Subcutaneous abdominal adipose tissue (tissue), 5 donors: ENCODE results near the gene MRPL19.
"Not testable (repeated sequence)": the region's sequence is repeated elsewhere in the genome, so short reads cannot be mapped to it uniquely, and the experiment has no call there.

ENCODE experiments used
- H3K27ac ChIP-seq: one replicate; pipeline ENCODE4 v1.7.0; 2013; ENCODE audit warnings: low read depth, mild to moderate bottlenecking, inconsistent platforms, low read length, moderate library complexity
- H3K27me3 ChIP-seq, 5 donors: one replicate each; pipeline ENCODE4 v1.7.0; 2013; ENCODE audit warnings: low read length in 5 of 5, inconsistent platforms in 1 of 5; ENCODE audit not compliant: control insufficient read depth in 5 of 5, insufficient read depth in 4 of 5
- H3K36me3 ChIP-seq, 5 donors: one replicate each; pipeline ENCODE4 v1.7.0; 2013; ENCODE audit warnings: low read length in 5 of 5; ENCODE audit not compliant: control insufficient read depth in 5 of 5, insufficient read depth in 5 of 5
- H3K4me1 ChIP-seq, 5 donors: one replicate each; pipeline ENCODE4 v1.7.0; 2013; ENCODE audit warnings: low read length in 5 of 5, mild to moderate bottlenecking in 3 of 5, moderate library complexity in 1 of 5; ENCODE audit not compliant: control insufficient read depth in 5 of 5, insufficient read depth in 5 of 5
- H3K4me3 ChIP-seq, 5 donors: one replicate each; pipeline ENCODE4 v1.7.0; 2013; ENCODE audit warnings: low read length in 5 of 5, low read depth in 1 of 5
- H3K9ac ChIP-seq, 5 donors: one replicate each; pipeline ENCODE4 v1.7.0; 2013; ENCODE audit warnings: low read length in 5 of 5, mild to moderate bottlenecking in 4 of 5, moderate library complexity in 3 of 5
- H3K9me3 ChIP-seq, 5 donors: one replicate each; pipeline ENCODE4 v1.7.0; 2013; ENCODE audit warnings: low read length in 5 of 5; ENCODE audit not compliant: control insufficient read depth in 5 of 5
- donor health status: healthy.
- donor health status: healthy.
- donor health status: healthy.
- donor health status: healthy.
- donor health status: healthy.

Gene MRPL19

GRCh38 chr2:75711590-75711989 lies 65.0 kb downstream of the MRPL19 start:
- not testable (repeated sequence) for H3K27me3 ChIP-seq, H3K9me3 ChIP-seq, H3K27ac ChIP-seq, H3K9ac ChIP-seq, H3K36me3 ChIP-seq
- Histone ChIP-seq H3K4me3 (peak overlapping the region in 1 of 5 donors; percentile 78), H3K4me1 (peaks cover 0 to 27% (median 22%) of the 10 kb centered on the region in 5 donors)

GRCh38 chr2:75716406-75716805 lies 69.8 kb downstream of the MRPL19 start:
- Histone ChIP-seq H3K9ac (no peak overlapping the region), H3K9me3 (no peaks in the 10 kb centered on the region), H3K4me3 (no peak overlapping the region), H3K27me3 (no peaks in the 10 kb centered on the region), H3K36me3 (no peaks in the 10 kb centered on the region), H3K27ac (no peak overlapping the region), H3K4me1 (peaks cover 0 to under 1% (median under 1%) of the 10 kb centered on the region in 5 donors)

GRCh38 chr2:75719616-75720015 lies 73.0 kb downstream of the MRPL19 start:
- H3K4me1 ChIP-seq: no peaks in the 10 kb centered on the region
- no peak overlapping the region for H3K9ac ChIP-seq
- H3K27ac ChIP-seq: no peak overlapping the region
- H3K36me3 ChIP-seq: no peaks in the 10 kb centered on the region
- no peaks in the 10 kb centered on the region for H3K9me3 ChIP-seq
- H3K27me3 ChIP-seq: peaks cover 0 to 4% (median 0%) of the 10 kb centered on the region in 5 donors
- H3K4me3 ChIP-seq: no peak overlapping the region

- Histone ChIP-seq H3K27me3 (peaks cover 0 to 4% (median 0%) of the 10 kb centered on the region in 5 donors), H3K27ac (no peak overlapping the region), H3K4me3 (no peak overlapping the region), H3K36me3 (no peaks in the 10 kb centered on the region), H3K9ac (no peak overlapping the region), H3K4me1 (no peaks in the 10 kb centered on the region), H3K9me3 (no peaks in the 10 kb centered on the region)
These were observed 73.9 kb downstream of the MRPL19 start for GRCh38 chr2:75720525-75720924.

GRCh38 chr2:75722687-75723086 lies 76.1 kb downstream of the MRPL19 start:
- Histone ChIP-seq H3K9me3 (no peaks in the 10 kb centered on the region), H3K27ac (no peak overlapping the region), H3K4me1 (no peaks in the 10 kb centered on the region), H3K9ac (no peak overlapping the region), H3K27me3 (peaks cover 0 to 6% (median 0%) of the 10 kb centered on the region in 5 donors), H3K4me3 (no peak overlapping the region), H3K36me3 (no peaks in the 10 kb centered on the region)

- Histone ChIP-seq H3K9ac (no peak overlapping the region), H3K4me1 (no peaks in the 10 kb centered on the region), H3K9me3 (peaks cover 0 to 4% (median 0%) of the 10 kb centered on the region in 5 donors), H3K27me3 (peaks cover 0 to 3% (median 0%) of the 10 kb centered on the region in 5 donors), H3K4me3 (no peak overlapping the region), H3K27ac (no peak overlapping the region), H3K36me3 (no peaks in the 10 kb centered on the region)
These were observed 82.2 kb downstream of the MRPL19 start for GRCh38 chr2:75728614-75729419.

GRCh38 chr2:75729861-75730260 lies 83.3 kb downstream of the MRPL19 start:
- Histone ChIP-seq H3K27ac (no peak overlapping the region), H3K4me1 (no peaks in the 10 kb centered on the region), H3K4me3 (no peak overlapping the region), H3K9me3 (peaks cover 0 to 6% (median 0%) of the 10 kb centered on the region in 5 donors), H3K36me3 (no peaks in the 10 kb centered on the region), H3K27me3 (peaks cover 0 to 3% (median 0%) of the 10 kb centered on the region in 5 donors), H3K9ac (no peak overlapping the region)

- H3K27me3 ChIP-seq: peaks cover 0 to 7% (median 2%) of the 10 kb centered on the region in 5 donors
- H3K4me1 ChIP-seq: no peaks in the 10 kb centered on the region
- no peaks in the 10 kb centered on the region for H3K36me3 ChIP-seq
- peaks cover 0 to 6% (median 0%) of the 10 kb centered on the region in 5 donors for H3K9me3 ChIP-seq
- no peak overlapping the region for H3K9ac ChIP-seq
- no peak overlapping the region for H3K27ac ChIP-seq
- no peak overlapping the region for H3K4me3 ChIP-seq
These were observed 89.7 kb downstream of the MRPL19 start for GRCh38 chr2:75736276-75736675.

- Histone ChIP-seq H3K4me1 (no peaks in the 10 kb centered on the region), H3K4me3 (no peak overlapping the region), H3K36me3 (no peaks in the 10 kb centered on the region), H3K27me3 (peaks cover 0 to 7% (median 2%) of the 10 kb centered on the region in 5 donors), H3K9ac (no peak overlapping the region), H3K9me3 (peaks cover 0 to 8% (median 3%) of the 10 kb centered on the region in 5 donors), H3K27ac (no peak overlapping the region)
These were observed 91.4 kb downstream of the MRPL19 start for GRCh38 chr2:75737961-75738360.
